Duodenal mucosa (tissue), 2 donors: Measurements from ENCODE around the gene TTLL12.
A peak's percentile ranks its signal among the peaks of the same experiment; 100 is the strongest.

ENCODE experiments used
- H3K27ac ChIP-seq: one replicate; pipeline ENCODE4 v1.7.0; 2013; ENCODE audit warnings: low read depth, low read length
- H3K27me3 ChIP-seq, 2 donors: one replicate each; pipeline ENCODE4 v1.7.0; 2013; ENCODE audit warnings: low read length in 2 of 2, control low read depth in 1 of 2; ENCODE audit not compliant: insufficient read depth in 2 of 2, control insufficient read depth in 1 of 2
- H3K36me3 ChIP-seq, 2 donors: one replicate each; pipeline ENCODE4 v1.7.0; 2013; ENCODE audit warnings: low read length in 2 of 2, control low read depth in 1 of 2; ENCODE audit not compliant: insufficient read depth in 2 of 2, control insufficient read depth in 1 of 2
- H3K4me1 ChIP-seq, 2 donors: one replicate each; pipeline ENCODE4 v1.7.0; 2013; ENCODE audit warnings: low read length in 2 of 2, control low read depth in 1 of 2; ENCODE audit not compliant: insufficient read depth in 2 of 2, control insufficient read depth in 1 of 2
- H3K4me3 ChIP-seq, 2 donors: one replicate each; pipeline ENCODE4 v1.7.0; 2013; ENCODE audit warnings: low read length in 2 of 2, low read depth in 1 of 2
- H3K9ac ChIP-seq, 2 donors: one replicate each; pipeline ENCODE4 v1.7.0; 2013; ENCODE audit warnings: low read length in 2 of 2, low read depth in 1 of 2
- H3K9me3 ChIP-seq, 2 donors: one replicate each; pipeline ENCODE4 v1.7.0; 2013; ENCODE audit warnings: low read length in 2 of 2, control low read depth in 1 of 2; ENCODE audit not compliant: control insufficient read depth in 1 of 2

Gene TTLL12

GRCh38 chr22:43167001-43167589 is 19.8 kb downstream of the TTLL12 start:
- no peaks in the 10 kb centered on the region for H3K9me3 ChIP-seq
- H3K27me3 ChIP-seq, result no peaks in the 10 kb centered on the region
- H3K4me1 ChIP-seq, result peaks cover 11 to 19% of the 10 kb centered on the region in 2 donors
- H3K36me3 ChIP-seq, result peaks cover 0 to 47% of the 10 kb centered on the region in 2 donors
- H3K9ac ChIP-seq, result no peak overlapping the region
- no peak overlapping the region for H3K4me3 ChIP-seq
- H3K27ac ChIP-seq, result no peak overlapping the region

DNA sequence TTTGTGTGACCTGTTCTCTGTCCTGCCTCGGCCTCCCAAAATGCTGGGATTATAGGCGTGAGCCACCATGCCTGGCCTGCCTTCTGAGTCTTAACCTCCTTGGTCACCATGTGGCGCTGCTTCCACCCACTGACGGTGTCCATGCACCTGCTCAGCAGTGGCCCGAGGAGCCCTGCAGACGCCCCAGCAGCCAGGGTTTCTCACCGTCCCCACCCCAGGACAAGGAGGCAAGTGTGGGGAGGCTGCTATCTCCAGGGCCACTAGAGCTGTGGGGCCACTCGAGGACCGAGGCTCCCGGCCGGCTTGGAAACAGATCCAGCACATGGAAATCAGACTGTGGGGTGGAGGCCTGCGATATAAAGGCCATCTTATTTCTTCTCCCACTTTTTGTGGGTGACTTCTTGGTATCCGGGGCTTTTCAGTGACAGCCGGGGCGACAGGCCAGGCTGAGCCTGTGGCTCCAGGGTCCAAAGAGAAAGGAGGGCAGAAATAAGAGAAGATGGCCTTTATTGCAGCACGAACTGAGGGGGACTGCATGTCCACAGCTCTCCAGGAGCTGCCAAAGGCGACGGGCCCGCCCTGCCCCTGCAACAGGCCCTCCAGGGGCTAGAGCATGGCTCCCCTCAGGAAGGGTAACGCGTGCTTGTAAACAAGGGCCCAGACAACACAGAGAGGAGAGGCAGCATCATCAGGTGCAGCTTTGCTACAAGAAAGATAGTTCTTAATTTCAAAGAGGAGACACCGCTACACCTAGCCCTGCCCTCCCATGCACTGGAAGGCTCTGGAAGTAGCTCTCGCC is 20.6 kb downstream of the TTLL12 start:
- peaks cover 0 to 42% of the 10 kb centered on the region in 2 donors for H3K36me3 ChIP-seq
- H3K27ac ChIP-seq, result no peak overlapping the region
- no peak overlapping the region for H3K4me3 ChIP-seq

GRCh38 chr22:43164636-43165035 is 22.3 kb downstream of the TTLL12 start:
- no peak overlapping the region for H3K9ac ChIP-seq
- H3K4me1 ChIP-seq, result peaks cover 6 to 14% of the 10 kb centered on the region in 2 donors
- peaks cover 6 to 32% of the 10 kb centered on the region in 2 donors for H3K36me3 ChIP-seq
- H3K27me3 ChIP-seq, result no peaks in the 10 kb centered on the region
- no peak overlapping the region for H3K27ac ChIP-seq
- no peaks in the 10 kb centered on the region for H3K9me3 ChIP-seq
- no peak overlapping the region for H3K4me3 ChIP-seq

More for the DNA sequence above, 20.6 kb downstream of the TTLL12 start:
- Histone ChIP-seq H3K4me1 (peaks cover 3 to 15% of the 10 kb centered on the region in 2 donors), H3K9me3 (no peaks in the 10 kb centered on the region), H3K27me3 (no peaks in the 10 kb centered on the region), H3K9ac (no peak overlapping the region)

- H3K4me1 ChIP-seq, result peaks cover 15 to 27% of the 10 kb centered on the region in 2 donors
- no peaks in the 10 kb centered on the region for H3K27me3 ChIP-seq
- H3K36me3 ChIP-seq, result peaks cover 6 to 27% of the 10 kb centered on the region in 2 donors
- no peak overlapping the region for H3K27ac ChIP-seq
- H3K4me3 ChIP-seq, result no peak overlapping the region
- no peak overlapping the region for H3K9ac ChIP-seq
- H3K9me3 ChIP-seq, result no peaks in the 10 kb centered on the region
These were observed 23.6 kb downstream of the TTLL12 start for GRCh38 chr22:43163241-43163795.

DNA sequence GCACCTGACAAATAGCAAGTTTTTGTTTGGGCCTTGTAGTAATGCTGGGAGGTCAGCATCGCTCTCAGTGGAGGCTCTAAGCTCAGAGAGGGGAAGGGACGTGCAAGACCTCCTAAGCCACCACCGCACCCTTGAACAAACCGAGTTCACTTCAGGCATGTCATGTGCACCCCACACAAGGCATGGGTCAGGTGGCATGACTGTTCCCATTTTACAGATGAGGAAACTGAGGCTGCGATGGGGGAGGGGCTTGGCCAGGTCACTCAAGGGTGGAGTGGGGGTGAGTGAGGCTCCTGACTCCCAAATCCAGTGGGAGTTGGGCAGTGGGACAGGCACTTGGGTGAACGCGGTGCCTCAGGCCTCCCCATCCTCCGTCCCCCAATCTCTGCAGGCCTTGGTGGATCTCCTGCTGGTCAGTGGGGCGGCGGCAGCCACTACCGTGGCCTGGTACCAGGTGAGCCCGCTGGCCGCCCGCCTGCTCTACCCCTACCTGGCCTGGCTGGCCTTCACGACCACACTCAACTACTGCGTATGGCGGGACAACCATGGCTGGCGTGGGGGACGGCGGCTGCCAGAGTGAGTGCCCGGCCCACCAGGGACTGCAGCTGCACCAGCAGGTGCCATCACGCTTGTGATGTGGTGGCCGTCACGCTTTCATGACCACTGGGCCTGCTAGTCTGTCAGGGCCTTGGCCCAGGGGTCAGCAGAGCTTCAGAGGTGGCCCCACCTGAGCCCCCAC is 24.4 kb downstream of the TTLL12 start:
- H3K9ac ChIP-seq, result no peak overlapping the region
- peaks cover 6 to 20% of the 10 kb centered on the region in 2 donors for H3K36me3 ChIP-seq
- no peak overlapping the region for H3K27ac ChIP-seq
- H3K4me3 ChIP-seq, result no peak overlapping the region
- no peaks in the 10 kb centered on the region for H3K9me3 ChIP-seq
- H3K27me3 ChIP-seq, result no peaks in the 10 kb centered on the region
- peaks cover 21 to 35% of the 10 kb centered on the region in 2 donors for H3K4me1 ChIP-seq

DNA sequence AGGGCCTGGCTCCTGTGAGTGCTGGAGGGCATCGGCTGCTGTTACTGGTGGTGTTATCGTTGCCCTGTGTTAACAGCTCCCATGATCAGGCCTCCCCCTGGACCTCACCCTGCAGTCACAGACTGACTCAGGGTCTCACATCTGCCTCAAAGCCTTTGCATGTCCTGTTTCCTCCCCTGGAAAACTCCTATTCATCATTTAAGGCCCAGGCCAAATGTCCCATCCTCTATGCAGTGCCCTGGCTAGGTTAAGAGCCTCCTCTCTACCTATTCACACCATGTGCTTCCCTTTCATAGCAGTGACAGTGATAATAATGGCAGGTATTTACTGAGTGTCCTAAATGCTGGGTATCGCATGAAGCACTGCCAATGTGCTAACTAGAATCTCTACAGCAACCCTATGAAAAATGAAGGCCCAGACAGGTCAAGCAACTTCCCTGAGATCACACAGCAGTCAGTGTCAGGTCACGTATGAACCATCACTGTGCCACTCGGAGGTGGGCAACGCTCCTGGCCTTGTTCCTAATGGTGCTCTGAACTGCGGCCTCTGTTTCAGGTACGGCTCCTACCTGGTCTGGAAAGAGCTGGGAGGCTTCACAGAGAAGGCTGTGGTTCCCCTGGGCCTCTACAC is 26.3 kb downstream of the TTLL12 start:
- H3K4me3 ChIP-seq, result no peak overlapping the region
- H3K36me3 ChIP-seq, result peaks cover 6 to 13% of the 10 kb centered on the region in 2 donors
- no peaks in the 10 kb centered on the region for H3K9me3 ChIP-seq
- no peaks in the 10 kb centered on the region for H3K27me3 ChIP-seq
- H3K27ac ChIP-seq, result no peak overlapping the region
- peaks cover 28 to 38% of the 10 kb centered on the region in 2 donors for H3K4me1 ChIP-seq
- H3K9ac ChIP-seq, result peak overlapping the region in 1 of 2 donors; percentile 24

DNA sequence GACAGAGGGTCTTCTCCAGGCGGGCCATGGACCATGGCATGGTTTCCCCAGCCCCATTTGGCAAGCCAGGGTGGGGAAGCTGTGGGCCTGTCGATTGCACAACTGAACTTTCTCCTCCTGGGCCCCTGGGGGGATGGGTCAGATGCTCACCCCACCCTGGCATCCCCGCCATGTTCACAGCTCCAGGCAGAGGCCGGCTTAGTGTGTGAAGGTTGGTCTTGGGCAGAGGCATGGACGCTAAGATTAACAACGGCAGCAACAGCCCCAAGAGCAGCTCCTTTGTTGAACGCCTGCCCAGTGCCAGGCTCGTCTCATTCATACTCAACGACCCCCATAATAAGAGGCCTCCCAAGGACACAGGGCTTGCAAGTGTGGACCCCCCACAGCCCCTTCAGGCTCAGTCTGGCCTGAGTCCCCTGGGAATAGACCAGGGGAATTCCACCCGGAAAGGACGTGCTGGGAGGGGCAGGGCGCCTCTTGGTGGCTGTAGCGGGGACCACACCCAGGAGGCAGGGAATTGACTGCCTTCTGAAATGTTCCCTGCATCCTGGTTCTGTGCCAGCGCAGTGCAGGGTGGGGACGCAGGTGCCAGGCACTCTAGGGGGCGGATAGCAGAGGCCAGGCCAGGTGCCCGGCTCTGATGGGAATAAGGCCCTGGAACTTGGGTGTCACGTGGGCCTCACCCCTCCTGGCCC is 27.3 kb downstream of the TTLL12 start:
- Histone ChIP-seq H3K27me3 (no peaks in the 10 kb centered on the region), H3K9ac (no peak overlapping the region), H3K9me3 (no peaks in the 10 kb centered on the region), H3K4me3 (no peak overlapping the region), H3K4me1 (peaks cover 28 to 40% of the 10 kb centered on the region in 2 donors), H3K36me3 (peaks cover 6 to 15% of the 10 kb centered on the region in 2 donors), H3K27ac (no peak overlapping the region)

GRCh38 chr22:43158778-43159483 is 28.0 kb downstream of the TTLL12 start:
- Histone ChIP-seq H3K4me3 (no peak overlapping the region), H3K36me3 (peaks cover 6 to 15% of the 10 kb centered on the region in 2 donors), H3K4me1 (peaks cover 28 to 44% of the 10 kb centered on the region in 2 donors), H3K9ac (no peak overlapping the region), H3K9me3 (no peaks in the 10 kb centered on the region), H3K27me3 (no peaks in the 10 kb centered on the region), H3K27ac (no peak overlapping the region)
